ENCODE results near the gene MBD6. TPM values are rescaled to one million over a fixed set of nuclear protein-coding genes. Genes with fewer than 3 reads are reported as not detected.
"Not testable (repeated sequence)": the region's sequence is repeated elsewhere in the genome, so short reads cannot be mapped to it uniquely, and the experiment has no call there.

The MBD6 gene
- total and polyA plus RNA-seq, 11 donors: 11.4 to 43.3 (median 28.7) TPM

- H3K27ac ChIP-seq: no peak overlapping the region
- DNase-seq: no peak
- peaks cover 0 to 5% (median 3%) of the 10 kb centered on the region in 12 donors for H3K4me1 ChIP-seq
- ATAC-seq: no peak
- WGBS, 4 donors: 87 to 100% (median 96%) methylated on average over 1 of the region's 1 CpG
- H3K36me3 ChIP-seq: no peaks in the 10 kb centered on the region
- intact Hi-C loops (cut with DNase I): no loop called here
- no peak for TF ChIP-seq CTCF (IDR thresholded peaks at IDR 0.05)
- TF ChIP-seq POLR2A (IDR thresholded peaks at IDR 0.05): no peak
- H3K9me3 ChIP-seq: no peaks in the 10 kb centered on the region
- no peak overlapping the region for H3K4me3 ChIP-seq
- H3K27me3 ChIP-seq: peaks cover 0 to 25% (median 9%) of the 10 kb centered on the region in 9 donors
These were observed 32.3 kb downstream of the MBD6 start for GRCh38 chr12:57554897-57555296.

DNA sequence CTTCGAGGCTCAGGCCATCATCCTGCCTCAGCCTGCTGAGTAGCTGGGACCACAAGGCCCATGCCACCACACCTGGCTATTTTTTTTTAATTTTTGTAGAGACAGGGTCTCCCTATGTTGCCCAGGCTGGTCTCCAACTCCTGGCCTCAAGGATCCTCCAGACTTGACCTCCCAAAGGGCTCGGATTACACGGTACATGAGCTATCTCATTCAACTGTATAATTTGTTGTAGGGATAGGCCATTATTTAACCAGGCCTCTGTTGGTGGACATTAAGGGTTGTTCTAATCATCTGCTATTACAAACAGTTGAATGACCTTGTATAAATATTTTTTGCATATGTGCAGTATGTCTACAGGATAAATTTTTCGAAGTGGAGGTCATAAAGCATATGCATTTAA is 36.2 kb downstream of the MBD6 start:
- Histone ChIP-seq H3K36me3 (no peaks in the 10 kb centered on the region), H3K4me1 (no peaks in the 10 kb centered on the region), H3K27ac (no peak overlapping the region), H3K27me3 (peaks cover 0 to 13% (median 0%) of the 10 kb centered on the region in 9 donors), H3K9me3 (no peaks in the 10 kb centered on the region), H3K4me3 (no peak overlapping the region)
- DNase-seq (no peak), ATAC-seq (no peak)
- WGBS, 4 donors: 81 to 86% (median 83%) methylated on average over 4 of the region's 4 CpGs
- intact Hi-C loops (cut with DNase I): no loop called here
- TF ChIP-seq POLR2A (IDR thresholded peaks at IDR 0.05): no peak
- TF ChIP-seq CTCF (IDR thresholded peaks at IDR 0.05): no peak

DNA sequence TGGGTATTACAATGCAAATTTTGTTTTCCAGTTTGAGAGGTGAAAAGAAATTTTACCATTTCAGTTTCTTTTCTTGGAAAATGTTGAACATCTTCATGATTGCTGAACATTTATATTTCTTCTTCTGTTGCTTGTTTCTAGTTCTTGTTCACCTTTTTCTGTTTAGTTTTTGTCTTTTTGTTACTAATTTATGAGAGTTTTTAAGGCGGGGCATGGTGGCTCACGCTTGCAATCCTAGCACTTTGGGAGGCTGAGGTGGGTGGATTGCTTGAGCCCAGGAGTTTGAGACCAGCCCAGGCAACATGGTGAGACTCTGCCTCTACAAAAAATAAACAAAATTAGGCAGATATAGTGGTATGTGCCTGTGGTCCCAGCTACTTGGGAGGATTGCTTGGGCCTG is 37.9 kb downstream of the MBD6 start:
- DNase-seq (no peak), ATAC-seq (no peak)
- WGBS, 4 donors: 87 to 95% (median 90%) methylated on average over 2 of the region's 2 CpGs
- intact Hi-C loops (cut with DNase I): no loop called here
- no peaks in the 10 kb centered on the region for H3K36me3 ChIP-seq
- TF ChIP-seq POLR2A (IDR thresholded peaks at IDR 0.05) (no peak), CTCF (IDR thresholded peaks at IDR 0.05) (no peak)
- no peak overlapping the region for H3K4me3 ChIP-seq
- H3K9me3 ChIP-seq: no peaks in the 10 kb centered on the region
- H3K27me3 ChIP-seq: peaks cover 0 to 20% (median 0%) of the 10 kb centered on the region in 9 donors
- no peak overlapping the region for H3K27ac ChIP-seq
- H3K4me1 ChIP-seq: no peaks in the 10 kb centered on the region

GRCh38 chr12:57561117-57561516 is 38.5 kb downstream of the MBD6 start:
- H3K27me3 ChIP-seq: peaks cover 0 to 25% (median 0%) of the 10 kb centered on the region in 9 donors
- DNase-seq; H3K9me3 ChIP-seq; H3K36me3 ChIP-seq; ATAC-seq; H3K4me3 ChIP-seq; intact Hi-C loops (cut with DNase I); H3K4me1 ChIP-seq; H3K27ac ChIP-seq: not testable (repeated sequence)
- 61 to 85% (median 75%) methylated on average over 1 of the region's 1 CpG for WGBS, 4 donors

GRCh38 chr12:57563358-57563757 is 40.7 kb downstream of the MBD6 start:
- H3K4me3 ChIP-seq: no peak overlapping the region
- no peaks in the 10 kb centered on the region for H3K36me3 ChIP-seq
- no peaks in the 10 kb centered on the region for H3K4me1 ChIP-seq
- 11 to 35% (median 26%) methylated on average over 4 of the region's 4 CpGs for WGBS, 4 donors
- H3K27ac ChIP-seq: no peak overlapping the region
- intact Hi-C loops (cut with DNase I): no loop called here
- TF ChIP-seq CTCF (IDR thresholded peaks at IDR 0.05): no peak
- TF ChIP-seq POLR2A (IDR thresholded peaks at IDR 0.05): no peak
- ATAC-seq: no peak
- DNase-seq: no peak
- H3K9me3 ChIP-seq: no peaks in the 10 kb centered on the region
- peaks cover 0 to 28% (median 0%) of the 10 kb centered on the region in 9 donors for H3K27me3 ChIP-seq

Measured in heart left ventricle (tissue), 16 donors.